H1 (cell line): ENCODE data around the gene RAB11B. TPM values are rescaled to one million over a fixed set of nuclear protein-coding genes. Genes with fewer than 3 reads are reported as not detected.

Experiments
- CTCF ChIA-PET: fragments of 300-600 bp; sonication (Branson Sonifier 250); formaldehyde crosslinking; loops from one replicate; lab custom pipeline; 2021; ENCODE audit not compliant: partially characterized antibody; lab: Charles Lee
- POLR2A ChIA-PET: fragments of 300-600 bp; sonication (Branson Sonifier 250); formaldehyde crosslinking; loops from one replicate; lab custom pipeline; 2021; ENCODE audit warnings: inconsistent platforms; ENCODE audit not compliant: partially characterized antibody; lab: Charles Lee
- DNase-seq, 2 experiments: peaks; one replicate each; pipeline versions ENCODE4 v3.0.0 to v3.0.0-alpha.2; 2010 to 2022; ENCODE audit warnings: low spot score in 2 of 2, low read depth in 1 of 2, mixed read lengths in 1 of 2
- FAIRE-seq: peaks from 2 replicates; lab custom pipeline; 2011; peaks lifted over from hg19 to GRCh38; lab: Jason Lieb, UNC
- H2AFZ ChIP-seq: 2 replicates; pipeline ENCODE4 v1.8.1; 2012; ENCODE audit warnings: low read length, inconsistent platforms
- H2AK5ac ChIP-seq: 2 replicates; pipeline ENCODE4 v1.6.1; 2013; ENCODE audit warnings: low read depth, low read length
- H2BK120ac ChIP-seq: replicated peaks from 2 replicates; pipeline ENCODE3; 2013; ENCODE audit warnings: low read depth, low read length, inconsistent platforms
- H2BK12ac ChIP-seq: 2 replicates; pipeline ENCODE4 v1.6.1; 2013; ENCODE audit warnings: low read depth, low read length
- H2BK15ac ChIP-seq: 2 replicates; pipeline ENCODE4 v1.6.1; 2013; ENCODE audit warnings: low read length
- H2BK20ac ChIP-seq: 2 replicates; pipeline ENCODE4 v1.6.1; 2013; ENCODE audit warnings: low read length
- H2BK5ac ChIP-seq: 2 replicates; pipeline ENCODE4 v1.6.1; 2013; ENCODE audit warnings: low read depth, low read length
- H3K14ac ChIP-seq: 2 replicates; pipeline ENCODE4 v1.6.1; 2013; ENCODE audit warnings: inconsistent platforms; ENCODE audit not compliant: insufficient read length
- H3K18ac ChIP-seq: 2 replicates; pipeline ENCODE4 v1.6.1; 2013; ENCODE audit warnings: low read length; ENCODE audit errors: extremely low read depth
- H3K23ac ChIP-seq: 2 replicates; pipeline ENCODE4 v1.6.1; 2013; ENCODE audit warnings: inconsistent platforms; ENCODE audit not compliant: insufficient read length
- H3K23me2 ChIP-seq: 2 replicates; pipeline ENCODE4 v1.6.1; 2013; ENCODE audit warnings: low read depth, low read length
- H3K27ac ChIP-seq: 2 replicates; pipeline ENCODE4 v1.6.1; 2011; ENCODE audit warnings: low read depth, low read length, inconsistent platforms
- H3K27me3 ChIP-seq, 4 experiments: replicated peaks in 1 of 4; 1 replicate in 1 of 4; 2 replicates in 3 of 4; pipeline versions ENCODE4 v1.6.1 to v1.8.1; 2011 to 2013; ENCODE audit warnings: low read length in 3 of 4, mild to moderate bottlenecking in 3 of 4, inconsistent platforms in 2 of 4, mixed read lengths in 2 of 4, moderate library complexity in 1 of 4; ENCODE audit not compliant: control insufficient read depth in 3 of 4, insufficient read depth in 3 of 4; ENCODE audit errors: extremely low read depth in 1 of 4
- H3K36me3 ChIP-seq, 4 experiments: 2 replicates each; pipeline versions ENCODE4 v1.6.1 to v1.8.1; 2011 to 2013; ENCODE audit warnings: mild to moderate bottlenecking in 4 of 4, low read length in 3 of 4, moderate library complexity in 2 of 4, control low read depth in 1 of 4, inconsistent platforms in 1 of 4; ENCODE audit not compliant: insufficient read depth in 4 of 4, control insufficient read depth in 2 of 4
- H3K4ac ChIP-seq: replicated peaks from 2 replicates; pipeline ENCODE3; 2013; ENCODE audit warnings: low read length, low read depth, mixed read lengths, inconsistent platforms; ENCODE audit not compliant: insufficient read length
- H3K4me1 ChIP-seq, 4 experiments: replicated peaks in 1 of 4; 1 replicate in 1 of 4; 2 replicates in 3 of 4; pipeline versions ENCODE4 v1.6.1 to v1.8.1; 2011 to 2013; ENCODE audit warnings: low read length in 3 of 4, inconsistent platforms in 2 of 4, mixed read lengths in 1 of 4; ENCODE audit not compliant: insufficient read depth in 4 of 4, control insufficient read depth in 3 of 4
- H3K4me2 ChIP-seq, 2 experiments: 2 replicates each; pipeline versions ENCODE4 v1.6.1 to v1.8.1; 2011 to 2013; ENCODE audit warnings: low read depth in 2 of 2, low read length in 2 of 2, control low read depth in 1 of 2, inconsistent platforms in 1 of 2, mild to moderate bottlenecking in 1 of 2; ENCODE audit not compliant: insufficient read depth in 1 of 2
- H3K4me3 ChIP-seq, 4 experiments: fragments of 200-600, 300-600 bp in 1 of 4; sonication (generic), shearing (Covaris generic), sonication (Bioruptor Twin) in 1 of 4; 2 replicates each; pipeline versions ENCODE4 v1.5.1 to v1.8.1; 2011 to 2016; ENCODE audit warnings: low read length in 4 of 4, low read depth in 3 of 4, control low read depth in 2 of 4, inconsistent platforms in 2 of 4, mild to moderate bottlenecking in 2 of 4, mixed read lengths in 1 of 4, moderate library complexity in 1 of 4; ENCODE audit not compliant: insufficient read depth in 2 of 4; ENCODE audit errors: extremely low read depth in 1 of 4
- H3K56ac ChIP-seq: replicated peaks from 2 replicates; pipeline ENCODE3; 2013; ENCODE audit warnings: low read depth, mild to moderate bottlenecking, mixed read lengths, low read length, inconsistent platforms; ENCODE audit not compliant: insufficient read length
- H3K79me1 ChIP-seq: 2 replicates; pipeline ENCODE4 v1.6.1; 2013; ENCODE audit warnings: low read depth, low read length, control low read depth
- H3K79me2 ChIP-seq, 2 experiments: 2 replicates each; pipeline versions ENCODE4 v1.6.1 to v1.8.1; 2012 to 2013; ENCODE audit warnings: low read length in 2 of 2, mild to moderate bottlenecking in 2 of 2, inconsistent platforms in 1 of 2; ENCODE audit not compliant: insufficient read depth in 2 of 2, control insufficient read depth in 1 of 2
- H3K9ac ChIP-seq, 4 experiments: replicated peaks in 1 of 4; 1 replicate in 1 of 4; 2 replicates in 3 of 4; pipeline versions ENCODE4 v1.6.1 to v1.8.1; 2011 to 2013; ENCODE audit warnings: low read depth in 3 of 4, low read length in 3 of 4, control low read depth in 2 of 4, mild to moderate bottlenecking in 2 of 4, moderate library complexity in 2 of 4, inconsistent platforms in 1 of 4; ENCODE audit errors: extremely low read depth in 1 of 4
- H3K9me3 ChIP-seq, 2 experiments: 2 replicates each; pipeline versions ENCODE4 v1.6.1 to v1.8.1; 2012 to 2013; ENCODE audit warnings: mild to moderate bottlenecking in 2 of 2, moderate library complexity in 2 of 2, control low read depth in 1 of 2, inconsistent platforms in 1 of 2, low read depth in 1 of 2, low read length in 1 of 2, mixed read lengths in 1 of 2; ENCODE audit not compliant: insufficient read depth in 2 of 2
- H4K20me1 ChIP-seq, 2 experiments: replicated peaks in 1 of 2; 2 replicates each; pipeline versions ENCODE3 to v1.8.1; 2011 to 2013; ENCODE audit warnings: inconsistent platforms in 2 of 2, low read length in 2 of 2, mild to moderate bottlenecking in 1 of 2; ENCODE audit not compliant: insufficient read depth in 2 of 2, control insufficient read depth in 1 of 2
- H4K5ac ChIP-seq: 2 replicates; pipeline ENCODE4 v1.6.1; 2013; ENCODE audit warnings: low read length, low read depth, mixed read lengths, inconsistent platforms; ENCODE audit not compliant: insufficient read length
- H4K8ac ChIP-seq: 2 replicates; pipeline ENCODE4 v1.8.0; 2013; ENCODE audit warnings: mild to moderate bottlenecking, moderate library complexity, low read length, inconsistent platforms; ENCODE audit not compliant: insufficient read depth; ENCODE audit errors: extremely low read depth
- H4K91ac ChIP-seq: replicated peaks from 2 replicates; pipeline ENCODE3; 2013; ENCODE audit warnings: low read length, mixed read lengths, inconsistent platforms; ENCODE audit not compliant: insufficient read length
- CREB1 ChIP-seq: IDR thresholded peaks from 2 replicates; pipeline ENCODE4 v1.6.1; 2012; ENCODE audit warnings: inconsistent platforms
- KDM4A ChIP-seq: IDR thresholded peaks from one replicate; pipeline ENCODE4 v1.7.1; 2012; ENCODE audit warnings: low read depth, mild to moderate bottlenecking, moderate library complexity, low read length, inconsistent platforms; ENCODE audit not compliant: severe bottlenecking
- WGBS, 2 experiments: shearing (Covaris generic) in 1 of 2; methylation state at CpG; one replicate each; pipeline versions ENCODE4 v1.1.6 to v1.1.7; 2013 to 2015; ENCODE audit warnings: low lambda C conversion rate in 2 of 2, mixed read lengths in 2 of 2, inconsistent platforms in 1 of 2, low coverage in 1 of 2, missing lambda C conversion rate in 1 of 2; ENCODE audit not compliant: insufficient replicate concordance in 2 of 2, insufficient coverage in 1 of 2, insufficient read length in 1 of 2; ENCODE audit errors: extremely low coverage in 1 of 2, missing lambda C conversion rate in 1 of 2; 5-methylcytosine and 5-hydroxymethylcytosine counted together
- polyA plus RNA-seq, 7 experiments: library from polyadenylated mRNA; depleted of rRNA in 3 of 7; stranded (reverse) in 5 of 7; unstranded in 2 of 7; fragments of >200 nt in 5 of 7; fragments of 200-250 nt in 2 of 7; gene quantifications; 1 replicate in 5 of 7; 2 replicates in 1 of 7; 4 replicates in 1 of 7; pipeline versions ENCODE4 v1.2.1 to v1.2.3, GENCODE V29; 2011 to 2013; ENCODE audit warnings: missing spikeins in 2 of 7, mixed read lengths in 2 of 7
- total RNA-seq: library from RNA; stranded (reverse); fragmentation: NEBNext Ultra II Directional; extraction: Animal tissue kit (Norgen Biotek cat#: 25700); gene quantifications from 2 replicates; pipeline ENCODE4 v1.2.1, GENCODE V29; 2021

Gene RAB11B
- total and polyA plus RNA-seq, 2 of the 8 experiments (the other 6 are each of a cell fraction or from before 2014, with no cell fraction given): 50.2 to 85.8 TPM

DNA sequence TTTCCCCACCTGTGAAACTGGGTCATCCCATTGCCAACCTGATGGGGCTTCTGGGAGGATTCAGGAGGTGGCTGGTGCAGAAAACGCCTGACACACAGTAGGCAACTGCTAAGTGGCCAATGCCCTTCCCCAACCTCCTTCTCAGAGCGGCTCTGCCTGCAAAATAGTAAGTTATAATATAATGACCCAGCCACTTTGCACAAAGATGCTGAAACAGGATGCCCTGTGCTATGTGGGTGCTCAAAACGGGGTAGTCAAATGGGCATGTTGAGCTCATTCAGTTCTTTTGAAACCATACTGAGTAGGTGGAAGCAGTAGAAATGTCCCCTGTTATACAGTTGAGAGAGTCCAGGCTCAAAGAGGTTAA, 23.5 kb downstream of the RAB11B start:
- Histone ChIP-seq H3K23ac (no peak overlapping the region), H3K9me3 (no peaks in the 10 kb centered on the region), H2BK5ac (no peak overlapping the region), H3K4ac (no peak overlapping the region), H3K79me2 (no peaks in the 10 kb centered on the region), H3K79me1 (no peaks in the 10 kb centered on the region), H2AK5ac (no peak overlapping the region), H4K91ac (no peak overlapping the region), H3K4me2 (peak overlapping the region; percentile 81 to 89), H4K8ac (peak overlapping the region; percentile 53; the same call in 1 of the 2 replicates), H3K18ac (no peak overlapping the region), H3K14ac (no peak overlapping the region), H3K27ac (no peak overlapping the region), H2BK12ac (no peak overlapping the region), H2BK20ac (no peak overlapping the region), H3K23me2 (peaks cover 5% of the 10 kb centered on the region; the same call in 1 of the 2 replicates), H2BK15ac (no peak overlapping the region), H2AFZ (peak overlapping the region; percentile 71; the same call in 1 of the 2 replicates), H3K27me3 (no peaks in the 10 kb centered on the region), H3K9ac (peak overlapping the region in 2 of 4 experiments; percentile 4 to 45; a peak in 2 of 7 replicates), H3K4me3 (peak overlapping the region; percentile 65 to 83 (median 68)), H3K36me3 (no peaks in the 10 kb centered on the region), H4K5ac (no peak overlapping the region), H3K56ac (no peak overlapping the region), H2BK120ac (no peak overlapping the region), H4K20me1 (no peaks in the 10 kb centered on the region), H3K4me1 (peaks cover 0 to 3% (median 1%) of the 10 kb centered on the region in 4 experiments; a peak in 3 of 7 replicates)
- no peak for DNase-seq
- TF ChIP-seq KDM4A: peak; percentile 46
- no peak for TF ChIP-seq CREB1
- CTCF ChIA-PET: interaction anchor here (0.8 to 3.0 kb wide), 16 partner anchors 8 to 144 kb away, joined by 3 to 24 read pairs (median 4); no protein-coding TSS in a partner anchor
- POLR2A ChIA-PET: interaction anchor here (0.6 to 3.6 kb wide), 8 partner anchors 10 to 97 kb away, joined by 3 to 19 read pairs (median 4); partner anchors contain the start of genes HNRNPM, NDUFA7 and RPS28
- FAIRE-seq: no peak
- WGBS, 2 experiments: 53% methylated on average over 3 of the region's 3 CpGs; no CpG with 5 or more reads in 1 of the 2 experiments
